GM21381 (cell line): ENCODE results near the gene PACS2.
"Not testable (repeated sequence)": the region's sequence is repeated elsewhere in the genome, so short reads cannot be mapped to it uniquely, and the experiment has no call there.

Source experiments
- ATAC-seq: cut with Tn5 transposase; IDR thresholded peaks from one replicate; pipeline ENCODE4 v1.9.1; 2021; ENCODE audit warnings: mild to moderate bottlenecking, moderate library complexity; ENCODE audit not compliant: unreplicated experiment

PACS2 gene

DNA sequence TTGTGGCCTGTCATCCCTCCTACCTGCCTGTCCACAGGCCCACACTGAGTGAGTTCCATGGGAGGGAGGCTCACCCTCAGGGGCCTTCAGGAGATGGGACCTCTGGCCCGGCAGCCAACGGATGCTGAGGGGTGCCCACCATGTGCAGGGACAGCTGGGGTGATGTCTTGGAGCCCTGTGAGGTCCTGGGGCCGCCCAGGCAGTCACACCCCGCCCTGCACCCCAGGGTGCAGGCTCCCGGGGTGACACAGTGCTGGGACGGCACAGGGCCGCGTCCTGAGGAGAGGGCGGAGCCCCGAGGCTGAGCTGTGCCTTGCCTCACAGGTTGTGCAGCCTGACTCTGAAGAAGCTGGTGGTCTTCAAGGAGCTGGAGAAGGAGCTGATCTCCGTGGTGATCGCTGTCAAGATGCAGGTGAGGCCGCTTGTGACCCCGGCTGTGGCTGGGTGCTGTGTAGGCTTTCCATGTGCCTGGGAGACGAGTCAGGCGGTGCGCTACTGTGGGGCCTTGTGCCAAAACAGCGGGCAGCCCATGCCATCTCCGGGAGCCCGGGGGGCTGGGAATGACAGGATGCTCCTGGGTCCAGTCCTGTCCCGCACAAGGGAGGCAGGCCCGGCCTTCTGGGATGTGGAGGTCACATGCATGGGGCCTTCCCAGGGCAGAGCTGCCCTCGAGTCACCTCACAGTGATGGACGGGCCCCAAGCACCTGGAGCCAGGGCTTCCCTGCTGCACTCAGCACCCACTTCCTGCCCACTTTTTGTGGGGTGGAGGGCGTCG is 33.8 kb downstream of the PACS2 start:
- ATAC-seq, result no peak

DNA sequence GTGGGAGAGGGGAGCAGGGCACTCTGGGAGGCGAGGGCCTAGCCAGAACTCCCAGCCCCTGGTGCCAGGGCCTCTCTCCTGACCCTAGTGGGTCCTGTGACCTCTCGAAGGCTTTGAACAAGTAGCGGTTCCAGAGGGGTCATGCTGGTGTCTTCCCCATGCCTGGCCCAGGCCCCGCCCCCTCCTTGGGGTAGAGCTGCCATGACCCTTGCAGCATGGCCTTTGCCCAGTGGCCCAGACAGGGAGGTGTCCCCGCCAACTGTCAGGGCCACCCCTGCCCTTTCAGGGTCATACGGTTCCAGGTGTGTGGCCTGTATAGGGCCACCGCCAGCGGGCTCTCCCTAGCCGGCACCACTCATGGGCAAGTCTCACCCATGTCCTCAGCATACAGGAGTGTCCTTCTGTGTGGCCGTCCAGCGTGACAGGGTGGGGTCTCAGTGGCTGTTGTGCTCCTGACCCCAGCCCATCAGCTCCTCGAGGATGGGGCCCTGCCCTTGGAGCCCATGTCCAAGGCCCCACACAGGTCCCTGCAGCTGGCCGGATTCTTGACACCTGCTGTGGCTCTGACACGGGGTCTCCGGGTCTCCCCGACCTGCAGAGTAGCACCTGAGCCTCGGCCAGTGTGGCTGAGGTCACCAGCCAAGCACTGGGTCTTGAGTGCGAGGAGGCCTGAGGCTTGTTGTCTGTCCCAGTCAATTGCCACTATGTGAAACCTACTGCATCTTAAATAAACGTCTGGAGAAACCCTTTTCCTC is 34.6 kb downstream of the PACS2 start:
- no peak for ATAC-seq

DNA sequence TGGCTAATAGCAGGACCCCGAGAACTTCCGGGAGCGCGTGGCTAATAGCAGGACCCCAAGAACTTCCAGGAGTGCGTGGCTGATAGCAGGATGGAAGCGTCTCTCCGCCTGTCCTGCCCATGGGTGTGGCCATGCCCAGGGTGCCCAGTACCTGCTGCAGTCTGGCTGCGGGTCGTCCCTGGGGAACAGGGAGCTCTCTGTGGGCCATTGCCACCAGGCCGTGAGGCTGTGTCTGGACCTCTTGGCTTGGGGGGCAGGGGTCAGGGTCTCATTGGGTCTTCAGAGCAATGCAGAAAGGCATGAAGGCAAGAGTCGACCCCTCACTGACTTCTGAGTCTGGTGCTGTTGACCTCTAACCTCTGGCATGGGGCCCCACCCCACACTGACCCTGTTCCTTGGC is 35.4 kb downstream of the PACS2 start:
- ATAC-seq, result no peak

DNA sequence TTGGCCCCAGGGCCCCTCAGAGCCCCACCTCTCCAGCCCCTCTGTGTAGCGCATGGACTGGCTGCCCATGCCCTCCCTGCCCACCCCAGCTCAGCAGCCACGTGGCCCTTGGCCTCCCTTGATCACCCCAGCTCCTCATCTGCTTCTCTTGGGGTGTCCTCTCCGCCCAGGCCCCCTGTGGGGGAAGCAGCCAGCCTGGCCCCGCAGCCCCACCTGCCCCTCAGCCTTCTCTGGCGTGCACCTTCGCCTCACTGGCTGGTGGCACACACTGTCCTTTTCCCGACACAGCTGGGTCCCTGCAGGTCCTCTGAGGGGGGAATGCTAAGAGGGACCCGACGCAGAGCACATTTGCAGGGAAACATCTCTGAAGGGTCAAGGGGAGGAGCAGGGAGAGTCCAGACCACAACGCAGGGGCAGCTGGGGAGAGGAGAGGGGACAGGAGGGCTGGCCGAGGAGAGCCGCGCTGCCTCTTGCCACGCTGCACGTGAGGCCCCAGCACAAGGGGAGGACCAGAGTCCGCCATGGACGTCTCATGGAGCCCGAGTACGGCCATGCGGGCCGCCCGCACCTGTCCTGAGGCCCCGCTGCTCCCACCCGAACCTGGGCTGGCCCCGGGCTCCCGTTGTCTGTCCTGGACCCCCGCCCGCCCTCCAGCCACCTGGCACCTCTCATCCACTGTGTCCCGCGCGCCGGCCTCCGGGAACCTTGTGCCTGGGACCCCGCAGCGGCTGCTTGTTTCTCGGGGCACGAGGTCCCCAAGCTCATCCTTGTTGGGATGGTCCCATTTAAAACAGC is 36.1 kb downstream of the PACS2 start:
- ATAC-seq, result no peak

DNA sequence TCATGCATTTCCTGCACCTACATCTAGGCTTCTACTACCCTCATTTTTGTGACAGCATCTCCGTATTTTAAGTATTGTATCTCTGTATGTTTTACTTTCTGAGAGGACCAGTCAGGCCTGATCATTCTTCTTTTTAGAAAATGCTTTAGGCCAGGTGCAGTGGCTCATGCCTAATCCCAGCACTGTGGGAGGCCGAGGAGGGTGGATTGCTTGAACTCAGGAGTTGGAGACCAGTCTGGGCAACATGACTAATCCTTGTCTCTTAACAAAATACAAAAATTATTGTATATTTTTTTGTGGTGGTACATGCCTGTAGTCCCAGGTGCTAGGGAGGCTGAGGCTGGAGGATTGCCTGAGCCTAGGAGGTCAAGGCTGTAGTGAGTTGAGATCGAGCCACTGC is 36.9 kb downstream of the PACS2 start:
- ATAC-seq, result no peak

DNA sequence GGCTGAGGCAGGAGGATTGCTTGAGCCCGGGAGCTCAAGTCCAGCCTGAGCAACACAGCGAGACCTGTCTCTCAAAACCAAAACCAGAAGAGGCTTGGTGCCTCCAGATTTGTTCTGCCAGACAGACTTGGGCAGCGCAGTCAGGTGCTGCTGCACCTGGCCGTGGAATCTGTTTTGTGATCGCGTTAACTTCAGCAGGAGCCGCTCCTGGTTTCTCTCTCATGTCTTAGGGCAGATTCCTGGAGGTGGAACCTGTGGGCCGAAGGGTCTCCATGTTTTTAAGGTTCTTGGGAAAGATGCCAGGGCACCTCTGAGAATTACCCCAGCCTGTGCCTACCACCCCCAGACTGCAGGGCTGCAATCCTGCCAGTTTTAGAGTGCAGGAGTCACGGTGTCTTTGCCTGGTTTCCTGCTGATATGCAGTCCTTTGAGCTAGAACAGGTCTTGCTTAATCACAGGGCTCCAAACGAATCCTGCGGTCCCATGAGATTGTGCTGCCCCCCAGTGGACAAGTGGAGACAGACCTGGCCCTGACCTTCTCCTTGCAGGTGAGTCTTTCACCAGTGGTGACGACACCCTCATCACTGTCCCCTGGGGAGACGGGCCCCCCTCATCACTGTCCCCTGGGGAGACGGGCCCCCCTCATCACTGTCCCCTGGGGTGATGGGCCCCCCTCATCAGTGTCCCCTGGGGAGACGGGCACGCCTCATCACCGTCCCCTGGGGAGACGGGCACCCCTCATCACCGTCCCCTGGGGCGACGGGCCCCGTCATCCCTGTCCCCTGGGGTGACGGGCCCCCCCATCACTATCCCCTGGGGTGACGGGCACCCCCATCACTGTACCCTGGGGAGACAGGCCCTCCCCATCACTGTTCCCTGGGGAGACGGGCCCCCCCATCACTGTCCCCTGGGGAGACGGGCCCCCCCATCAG is 37.6 kb downstream of the PACS2 start:
- ATAC-seq, result no peak

DNA sequence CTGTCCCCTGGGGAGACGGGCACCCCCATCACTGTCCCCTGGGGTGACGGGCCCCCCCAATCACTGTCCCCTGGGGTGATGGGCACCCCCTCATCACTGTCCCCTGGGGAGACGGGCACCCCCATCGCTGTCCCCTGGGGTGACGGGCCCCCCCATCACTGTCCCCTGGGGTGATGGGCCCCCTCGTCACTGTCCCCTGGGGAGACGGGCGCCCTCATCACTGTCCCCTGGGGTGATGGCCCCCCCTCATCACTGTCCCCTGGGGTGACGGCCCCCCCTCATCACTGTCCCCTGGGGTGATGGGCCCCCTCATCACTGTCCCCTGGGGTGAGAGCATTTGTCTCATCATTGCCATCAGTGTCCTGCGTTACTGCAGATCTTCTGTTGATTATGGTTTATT is 38.6 kb downstream of the PACS2 start:
- no peak for ATAC-seq

DNA sequence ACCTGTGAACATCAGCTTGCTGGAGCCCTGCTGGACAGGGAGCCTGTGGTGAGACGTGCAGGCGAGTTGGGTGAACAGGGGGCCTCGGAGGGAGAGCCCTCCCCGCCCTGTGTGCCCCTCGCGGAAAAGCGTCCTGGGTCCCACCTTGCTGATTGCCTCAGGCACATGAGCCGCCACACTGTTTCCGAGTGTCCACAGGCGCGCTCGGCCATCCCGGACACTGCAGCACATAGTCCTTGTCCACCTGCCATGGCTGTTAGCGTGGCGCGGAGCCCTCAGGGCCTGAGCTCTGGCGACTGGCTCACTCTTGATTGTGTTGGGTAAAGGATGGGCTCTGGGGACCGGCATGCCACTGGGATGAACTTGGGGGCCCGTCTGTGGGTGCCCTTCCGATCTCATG is 40.0 kb downstream of the PACS2 start:
- ATAC-seq, result no peak

DNA sequence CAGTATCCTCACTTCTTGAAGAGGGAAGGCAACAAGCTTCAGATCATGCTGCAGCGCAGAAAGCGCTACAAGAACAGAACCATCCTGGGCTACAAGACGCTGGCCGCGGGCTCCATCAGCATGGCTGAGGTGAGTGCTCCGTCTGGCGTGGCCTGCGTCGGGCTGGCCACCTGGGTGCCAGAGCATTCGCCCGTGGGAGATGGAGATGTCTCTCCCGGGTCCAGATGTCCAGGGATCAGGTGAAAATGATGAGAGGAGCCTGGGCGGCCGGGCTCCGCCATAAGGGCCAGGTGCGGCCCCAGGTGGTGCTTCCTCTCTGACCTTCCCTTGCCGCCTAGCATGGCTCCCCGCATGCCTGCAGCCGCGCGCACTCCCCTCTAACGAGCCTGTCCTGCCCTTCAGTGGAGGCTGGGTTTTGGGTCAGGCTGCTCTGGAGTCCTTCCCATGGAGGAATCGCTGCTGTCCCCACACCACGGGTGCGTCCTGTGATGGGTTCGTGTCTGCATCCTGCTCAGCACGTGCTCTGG is 40.6 kb downstream of the PACS2 start:
- no peak for ATAC-seq

DNA sequence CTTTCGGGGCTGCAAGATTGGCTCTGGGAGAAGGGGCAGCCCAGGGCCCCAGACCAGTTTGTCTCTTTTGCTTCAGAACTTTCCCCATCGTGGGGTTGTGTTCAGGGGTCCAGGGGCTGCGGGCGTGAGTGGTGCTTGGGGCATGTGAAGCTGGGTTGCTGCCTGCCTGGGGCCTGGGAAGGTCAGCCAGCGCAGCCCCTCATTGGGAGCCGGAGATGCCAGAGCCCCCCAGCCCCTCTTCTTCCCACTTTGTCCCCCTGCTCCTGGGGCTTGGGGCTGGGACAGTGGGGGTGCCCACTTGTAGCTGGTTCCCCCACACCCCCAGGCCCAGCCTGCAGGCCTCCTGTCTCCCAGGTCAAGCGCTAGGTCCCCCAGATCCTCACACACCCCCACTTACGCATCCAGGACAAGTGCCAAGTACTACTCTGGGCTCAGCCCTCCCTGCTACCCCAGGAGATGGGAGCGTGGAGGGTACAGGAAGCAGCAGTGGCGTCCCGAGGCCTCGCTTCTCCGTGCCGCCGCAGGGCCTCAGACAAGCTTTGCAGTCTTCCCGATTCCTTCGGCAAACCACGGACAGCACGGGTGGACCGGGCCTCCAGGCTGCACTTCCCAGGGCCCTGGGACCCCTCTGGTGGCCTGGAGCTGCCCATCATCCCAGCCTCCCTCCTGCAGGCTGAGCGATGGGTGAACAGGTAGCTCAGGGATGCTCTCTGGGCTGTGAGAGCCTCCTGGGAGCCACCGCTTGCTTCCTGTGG is 41.5 kb downstream of the PACS2 start:
- no peak for ATAC-seq

DNA sequence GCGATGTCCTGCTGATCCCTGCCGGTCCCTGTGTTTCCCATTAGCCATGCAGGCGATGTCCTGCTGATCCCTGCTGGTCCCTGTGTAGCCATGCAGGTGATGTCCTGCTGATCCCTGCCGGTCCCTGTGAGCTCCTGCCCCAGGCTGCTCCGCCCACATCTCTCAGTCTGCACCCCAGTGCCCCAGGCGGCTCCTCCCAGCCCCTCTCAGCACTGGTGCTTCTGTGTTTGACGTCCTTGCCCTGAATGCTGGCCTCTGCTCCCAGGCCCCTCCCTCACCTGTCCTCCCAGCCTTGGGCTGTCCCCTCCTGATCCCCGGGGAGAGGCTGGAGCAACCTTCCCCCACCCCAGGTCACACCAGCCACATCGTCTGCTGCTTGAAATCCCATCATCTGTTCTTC is 42.4 kb downstream of the PACS2 start:
- no peak for ATAC-seq

DNA sequence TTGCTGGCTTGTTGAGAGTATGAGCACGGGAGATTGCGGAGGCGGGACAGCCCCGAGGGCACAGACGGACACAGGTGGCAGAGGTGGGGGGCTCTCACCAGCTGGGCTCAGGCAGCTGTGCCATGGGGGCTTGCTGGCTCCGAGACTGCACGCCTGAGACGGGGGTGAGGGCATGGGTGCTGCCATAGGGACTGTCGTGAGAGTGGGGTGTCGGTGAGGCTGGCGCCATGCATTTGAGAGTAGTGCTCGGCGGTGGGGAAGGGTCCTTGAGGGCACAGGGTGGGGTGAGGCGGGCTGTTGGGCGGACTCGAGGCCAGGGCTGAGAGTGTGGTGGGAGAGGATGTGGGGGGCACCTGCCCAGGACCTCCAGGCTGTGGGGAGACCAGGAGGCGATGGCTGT is 43.1 kb downstream of the PACS2 start:
- ATAC-seq, result no peak

DNA sequence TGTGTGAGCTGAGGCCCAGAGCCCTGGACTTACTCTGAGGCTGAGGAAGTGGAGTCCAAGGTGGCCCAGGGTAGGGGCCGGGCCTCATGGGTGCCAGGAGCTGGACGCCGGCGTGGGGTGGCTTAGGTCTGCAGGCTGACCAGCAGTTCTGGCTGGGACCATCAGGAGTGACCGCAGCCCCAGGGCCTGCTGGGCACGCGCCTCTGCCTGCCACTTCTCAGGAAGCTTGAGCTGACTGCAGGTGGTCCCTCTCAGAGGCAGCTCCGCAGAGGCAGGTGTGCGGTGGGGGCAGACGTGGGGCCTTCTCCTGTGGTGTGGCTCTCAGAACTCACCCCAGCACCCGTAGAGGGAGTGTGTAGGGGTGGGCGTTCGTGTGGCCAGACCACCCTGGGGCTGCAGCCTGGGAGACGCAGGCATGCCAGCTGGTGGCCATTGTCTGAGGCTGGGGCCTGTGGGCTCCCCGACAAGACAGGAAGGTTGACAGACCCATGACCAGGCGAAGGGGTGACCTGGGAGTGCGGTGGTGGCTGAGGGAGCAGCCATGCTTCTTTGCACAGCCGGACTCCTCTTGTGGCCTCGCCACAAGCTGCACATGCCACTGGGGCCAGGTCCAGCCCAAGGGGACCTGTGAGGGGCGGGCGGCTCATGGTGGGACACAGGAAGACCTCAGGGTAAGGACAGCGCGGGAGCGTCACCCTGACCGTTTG is 43.7 kb downstream of the PACS2 start:
- no peak for ATAC-seq

DNA sequence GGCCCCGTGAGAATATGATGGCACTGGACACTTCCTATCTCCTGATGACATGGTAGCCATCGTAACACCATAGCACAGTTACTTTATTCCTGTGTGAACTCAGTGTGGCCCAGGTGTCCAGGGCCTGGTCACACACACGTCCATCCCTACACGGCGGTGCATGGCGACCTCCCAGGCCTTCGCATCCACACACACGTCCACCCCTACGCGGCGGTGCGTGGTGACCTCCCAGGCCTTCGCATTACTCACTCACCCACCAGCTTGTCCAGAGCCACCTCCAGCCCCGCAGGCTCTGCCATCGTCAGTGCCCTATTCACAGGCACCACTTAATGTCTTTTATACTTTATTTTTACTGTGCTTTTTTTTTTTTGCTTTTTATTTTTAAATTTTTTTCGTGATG is 44.4 kb downstream of the PACS2 start:
- ATAC-seq, result no peak

DNA sequence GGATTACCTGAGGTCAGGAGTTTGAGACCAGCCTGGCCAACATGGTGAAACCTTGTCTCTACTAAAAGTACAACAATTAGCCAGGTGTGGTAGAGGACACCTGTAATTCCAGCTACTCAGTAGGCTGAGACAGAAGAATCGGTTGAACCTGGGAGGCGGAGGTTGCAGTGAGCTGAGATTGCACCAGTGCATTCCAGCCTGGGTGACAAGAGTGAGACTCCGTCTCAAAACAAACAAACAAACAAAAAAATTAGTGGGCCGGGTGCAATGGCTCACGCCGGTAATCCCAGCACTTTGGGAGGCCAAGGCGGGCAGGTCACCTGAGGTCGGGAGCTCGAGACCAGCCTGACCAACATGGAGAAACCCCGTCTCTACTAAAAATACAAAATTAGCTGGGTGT is 46.9 kb downstream of the PACS2 start:
- not testable (repeated sequence) for ATAC-seq

DNA sequence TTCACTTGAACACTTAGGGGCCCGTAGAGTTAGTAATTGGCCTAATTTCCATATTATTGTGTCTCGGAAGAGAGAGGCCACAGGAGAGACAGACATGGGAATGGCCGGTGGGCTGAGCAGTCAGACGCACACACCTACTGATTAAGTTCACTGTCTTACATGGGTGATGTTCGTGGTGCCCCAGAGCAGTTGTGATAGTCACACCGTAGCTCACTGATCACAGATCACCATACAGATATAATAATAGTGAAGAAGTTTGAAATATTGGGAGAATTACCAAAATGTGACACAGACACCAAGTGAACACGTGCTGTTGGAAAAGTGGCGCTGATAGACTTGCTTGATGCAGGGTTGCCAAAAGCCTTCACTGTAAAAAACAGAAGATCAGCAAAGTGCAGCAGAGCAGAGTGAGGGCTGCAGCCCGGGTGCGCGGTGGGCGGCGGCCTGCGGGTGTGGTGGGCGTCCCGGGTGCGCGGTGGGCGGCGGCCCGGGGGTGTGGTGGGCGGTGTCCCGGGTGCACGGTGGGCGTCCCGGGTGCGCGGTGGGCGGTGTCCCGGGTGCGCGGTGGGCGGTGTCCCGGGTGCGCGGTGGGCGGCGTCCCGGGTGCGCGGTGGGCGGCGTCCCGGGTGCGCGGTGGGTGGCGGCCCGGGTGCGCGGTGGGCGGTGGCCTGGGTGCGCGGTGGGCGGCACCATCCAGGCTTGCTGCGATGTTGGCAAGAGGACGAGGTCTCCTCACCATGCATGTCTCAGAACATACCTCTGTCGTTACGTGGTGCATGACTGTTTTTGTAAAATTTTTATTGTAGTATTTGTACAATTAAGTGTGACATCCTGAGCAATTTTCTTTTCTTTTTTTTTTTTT is 49.5 kb downstream of the PACS2 start:
- ATAC-seq, result no peak

DNA sequence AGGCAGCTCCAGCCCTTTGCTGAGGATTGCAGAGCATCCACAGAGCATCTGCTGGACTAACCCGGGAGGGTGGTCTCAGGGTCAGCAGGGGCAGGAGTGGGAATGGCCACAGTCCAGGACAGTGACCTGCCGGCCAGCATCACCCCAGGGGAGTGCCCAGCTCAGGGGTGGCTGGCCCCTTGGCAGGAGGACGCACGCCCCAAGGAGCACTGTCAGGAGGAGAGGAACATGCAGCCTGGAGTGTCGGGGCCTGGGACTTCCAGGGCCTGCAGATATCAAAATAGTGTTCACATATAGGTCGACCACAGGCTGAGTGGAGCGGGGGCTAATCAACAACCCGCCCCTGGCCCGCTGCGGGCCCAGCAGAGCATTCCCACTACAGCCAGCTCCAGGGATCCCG is 50.6 kb downstream of the PACS2 start:
- no peak for ATAC-seq

DNA sequence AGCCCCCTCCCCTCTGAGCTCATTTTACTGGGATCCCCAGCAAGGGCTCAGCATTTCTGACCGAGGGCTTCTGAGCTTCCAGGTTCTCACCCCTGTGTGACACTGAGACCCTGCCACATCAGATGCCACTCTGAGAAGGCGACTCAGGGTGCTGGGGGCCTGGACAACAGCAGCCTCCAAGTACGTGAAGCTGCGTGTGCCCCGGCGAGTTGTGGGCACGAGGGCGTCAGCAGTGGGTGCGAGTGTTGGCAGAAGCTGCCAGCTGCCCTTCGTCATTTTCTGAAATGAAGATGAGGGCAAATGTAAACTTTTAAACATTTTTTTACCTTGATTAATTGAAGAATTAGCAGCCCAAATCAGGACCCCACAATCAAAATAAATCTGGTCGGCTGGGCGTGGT is 51.1 kb downstream of the PACS2 start:
- ATAC-seq, result no peak
